Lower lobe of right lung (tissue), 2 donors: ENCODE results near the gene NBPF3. TPM values are rescaled to one million over a fixed set of nuclear protein-coding genes. Genes with fewer than 3 reads are reported as not detected.
"Not testable (repeated sequence)": the region's sequence is repeated elsewhere in the genome, so short reads cannot be mapped to it uniquely, and the experiment has no call there.

Experiments used
- ATAC-seq, 2 donors: fragments of 200-7000 bp; cut with Tn5 transposase; one replicate each; pipeline ENCODE4 v1.9.1; 2020 to 2022; ENCODE audit warnings: mild to moderate bottlenecking in 2 of 2, moderate library complexity in 2 of 2
- DNase-seq: peaks from one replicate; pipeline ENCODE4 v3.0.0-alpha.2; 2020
- H3K27ac ChIP-seq: fragments of 200-600 bp; one replicate; pipeline ENCODE4 v1.8.0; 2022
- H3K27me3 ChIP-seq: fragments of 200-600 bp; one replicate; pipeline ENCODE4 v1.8.0; 2022; ENCODE audit warnings: low read depth
- H3K36me3 ChIP-seq: fragments of 200-600 bp; one replicate; pipeline ENCODE4 v1.8.0; 2022; ENCODE audit warnings: mild to moderate bottlenecking
- H3K4me1 ChIP-seq: fragments of 200-600 bp; one replicate; pipeline ENCODE4 v1.8.0; 2022
- H3K4me3 ChIP-seq: fragments of 200-600 bp; one replicate; pipeline ENCODE4 v1.8.0; 2022; ENCODE audit warnings: mild to moderate bottlenecking
- H3K9me3 ChIP-seq: fragments of 200-600 bp; one replicate; pipeline ENCODE4 v1.8.0; 2022
- CTCF ChIP-seq: fragments of 200-600 bp; IDR thresholded peaks from one replicate; pipeline ENCODE4 v1.8.0; 2022; ENCODE audit warnings: antibody characterized with exemption, mild to moderate bottlenecking
- intact Hi-C: fragments of 100-400 bp; cut with DNase I; formaldehyde crosslinking; loops from one replicate; pipeline ENCODE4 v1.11.0; 2022
- total RNA-seq: library from RNA; stranded (reverse); fragmentation: NEBNext Ultra II Directional; extraction: Animal tissue kit (Norgen Biotek cat#: 25700); gene quantifications from one replicate; pipeline ENCODE4 v1.2.1, GENCODE V29; 2021
- donor health status: DM: no; HTN: yes; CAD: no; lungs with severe emphysema.

Gene NBPF3
- total RNA-seq, 1 donor from 2014 or later = 9.5 TPM

GRCh38 chr1:21457654-21458053 lies 17.7 kb downstream of the NBPF3 start:
- H3K27me3 ChIP-seq = no peaks in the 10 kb centered on the region
- H3K4me3 ChIP-seq = no peak overlapping the region
- ATAC-seq (no peak), DNase-seq (no peak)
- H3K27ac ChIP-seq = no peak overlapping the region
- H3K9me3 ChIP-seq = no peaks in the 10 kb centered on the region
- no peaks in the 10 kb centered on the region for H3K36me3 ChIP-seq
- no peaks in the 10 kb centered on the region for H3K4me1 ChIP-seq
- intact Hi-C loops = no loop called here
- TF ChIP-seq CTCF = no peak

- ATAC-seq, H3K4me1 ChIP-seq, intact Hi-C loops, H3K36me3 ChIP-seq, H3K27ac ChIP-seq, H3K4me3 ChIP-seq, DNase-seq, H3K9me3 ChIP-seq, H3K27me3 ChIP-seq: not testable (repeated sequence)
These were observed 25.2 kb downstream of the NBPF3 start for GRCh38 chr1:21465127-21465526.

- intact Hi-C loops, ATAC-seq, H3K4me1 ChIP-seq, H3K9me3 ChIP-seq, H3K27me3 ChIP-seq, H3K36me3 ChIP-seq, H3K27ac ChIP-seq, DNase-seq, H3K4me3 ChIP-seq: not testable (repeated sequence)
These were observed 28.0 kb downstream of the NBPF3 start for GRCh38 chr1:21467946-21468345.

- H3K27me3 ChIP-seq = no peaks in the 10 kb centered on the region
- intact Hi-C loops = no loop called here
- no peaks in the 10 kb centered on the region for H3K9me3 ChIP-seq
- no peaks in the 10 kb centered on the region for H3K36me3 ChIP-seq
- DNase-seq (no peak), ATAC-seq (no peak)
- H3K4me1 ChIP-seq = no peaks in the 10 kb centered on the region
- TF ChIP-seq CTCF = peak; percentile 26
- H3K4me3 ChIP-seq = no peak overlapping the region
- no peak overlapping the region for H3K27ac ChIP-seq
These were observed 28.7 kb downstream of the NBPF3 start for GRCh38 chr1:21468599-21468998.

GRCh38 chr1:21469581-21469980 lies 29.6 kb downstream of the NBPF3 start:
- no peak for TF ChIP-seq CTCF
- ATAC-seq = no peak
- H3K4me3 ChIP-seq = no peak overlapping the region
- H3K27me3 ChIP-seq = no peaks in the 10 kb centered on the region
- no peaks in the 10 kb centered on the region for H3K36me3 ChIP-seq
- H3K27ac ChIP-seq = no peak overlapping the region
- intact Hi-C loops = no loop called here
- H3K9me3 ChIP-seq = no peaks in the 10 kb centered on the region
- H3K4me1 ChIP-seq = no peaks in the 10 kb centered on the region
- no peak for DNase-seq

- Histone ChIP-seq H3K27me3 (no peaks in the 10 kb centered on the region), H3K36me3 (peaks cover 10% of the 10 kb centered on the region)
- intact Hi-C loops = no loop called here
These were observed 32.9 kb downstream of the NBPF3 start for GRCh38 chr1:21472861-21473260.

More at GRCh38 chr1:21472861-21473260, 32.9 kb downstream of the NBPF3 start:
- Histone ChIP-seq H3K9me3 (no peaks in the 10 kb centered on the region), H3K4me3 (no peak overlapping the region), H3K27ac (no peak overlapping the region), H3K4me1 (no peaks in the 10 kb centered on the region)
- DNase-seq (no peak), ATAC-seq (no peak)
- TF ChIP-seq CTCF = no peak
